ENCODE measurements around the gene SPTBN5.

DNA sequence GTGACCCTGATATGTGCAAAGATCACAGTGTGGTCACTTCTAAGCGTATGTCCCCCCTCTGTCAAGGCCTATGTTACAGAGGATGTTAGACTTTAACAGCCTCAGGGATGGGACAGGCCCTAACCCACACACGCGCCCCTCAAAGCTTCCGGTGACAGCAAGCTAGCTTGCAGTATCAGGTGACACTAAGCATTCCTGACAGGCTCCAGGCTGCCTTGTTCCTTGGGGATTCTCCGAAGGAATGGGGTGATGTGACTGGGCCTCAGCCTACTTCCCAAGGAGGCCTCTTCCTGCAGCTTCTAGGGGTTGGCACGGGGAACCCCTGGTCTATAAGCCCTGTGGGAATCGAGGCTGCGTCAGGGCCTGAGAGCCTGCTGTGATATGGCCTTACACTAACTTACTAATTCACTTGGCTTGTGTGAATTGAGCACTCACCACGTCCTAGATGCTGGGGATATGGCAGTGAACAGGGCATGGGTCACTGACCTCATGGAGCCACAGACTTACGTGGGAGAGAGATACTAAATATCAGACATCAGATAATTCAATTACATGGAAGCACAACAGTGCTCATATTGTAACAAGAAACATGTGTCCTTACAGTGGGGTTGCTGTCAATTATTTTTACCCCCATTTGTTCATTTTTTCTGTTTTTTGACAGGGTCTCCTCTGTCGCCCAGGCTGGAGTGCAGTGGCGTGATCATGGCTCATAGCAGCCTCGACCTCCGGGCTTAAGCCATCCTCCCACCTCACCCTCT lies 11.4 kb upstream of the SPTBN5 start:
- TF ChIP-seq CTCF (IDR thresholded peaks at IDR 0.05) (no peak), POLR2A (IDR thresholded peaks at IDR 0.05) (no peak)
